GM19240 (cell line): ENCODE data around the gene COL4A1.

Source experiments
- DNase-seq: peaks from one replicate; pipeline ENCODE4 v3.0.0; 2011; ENCODE audit warnings: low spot score; ENCODE audit not compliant: insufficient read length

Gene COL4A1

GRCh38 chr13:110225003-110225402, 82.0 kb downstream of the COL4A1 start:
- no peak for DNase-seq

- no peak for DNase-seq
Measured at GRCh38 chr13:110224519-110224918, 82.4 kb downstream of the COL4A1 start.

GRCh38 chr13:110221406-110222117, 85.4 kb downstream of the COL4A1 start:
- DNase-seq, result no peak

- no peak for DNase-seq
Measured at GRCh38 chr13:110220471-110220870, 86.5 kb downstream of the COL4A1 start.

- no peak for DNase-seq
Measured at GRCh38 chr13:110218581-110219201, 88.3 kb downstream of the COL4A1 start.

- no peak for DNase-seq
Measured at GRCh38 chr13:110217811-110218210, 89.1 kb downstream of the COL4A1 start.

- DNase-seq, result no peak
Measured at GRCh38 chr13:110217085-110217484, 89.9 kb downstream of the COL4A1 start.

- no peak for DNase-seq
Measured at GRCh38 chr13:110216398-110217041, 90.4 kb downstream of the COL4A1 start.

GRCh38 chr13:110216006-110216397, 91.0 kb downstream of the COL4A1 start:
- DNase-seq, result no peak

GRCh38 chr13:110215606-110216005, 91.4 kb downstream of the COL4A1 start:
- no peak for DNase-seq

GRCh38 chr13:110214637-110215036, 92.3 kb downstream of the COL4A1 start:
- no peak for DNase-seq

GRCh38 chr13:110213461-110214074, 93.4 kb downstream of the COL4A1 start:
- DNase-seq, result no peak

GRCh38 chr13:110212529-110212928, 94.4 kb downstream of the COL4A1 start:
- DNase-seq, result no peak

- DNase-seq, result no peak
Measured at GRCh38 chr13:110211735-110212134, 95.2 kb downstream of the COL4A1 start.

GRCh38 chr13:110211046-110211445, 95.9 kb downstream of the COL4A1 start:
- DNase-seq, result no peak

- DNase-seq, result no peak
Measured at GRCh38 chr13:110210604-110210985, 96.4 kb downstream of the COL4A1 start.

- DNase-seq, result no peak
Measured at GRCh38 chr13:110209950-110210603, 96.9 kb downstream of the COL4A1 start.

GRCh38 chr13:110208116-110208515, 98.8 kb downstream of the COL4A1 start:
- DNase-seq, result no peak

- DNase-seq, result no peak
Measured at GRCh38 chr13:110206996-110207395, 100.0 kb downstream of the COL4A1 start.

- DNase-seq, result no peak
Measured at GRCh38 chr13:110206185-110206584, 100.8 kb downstream of the COL4A1 start.

GRCh38 chr13:110201114-110201513, 105.8 kb downstream of the COL4A1 start:
- DNase-seq, result no peak
